Esophagus muscularis mucosa (tissue), 4 donors: ENCODE results near the gene DACH2.

Experiments used
- CTCF ChIP-seq, 3 experiments: fragments of 200-600 bp in 2 of 3; fragments of 450-650 bp in 1 of 3; sonication (generic) in 2 of 3; IDR thresholded peaks; one replicate each; pipeline ENCODE4 v1.5.1; 2017 to 2019; ENCODE audit warnings: antibody characterized with exemption in 3 of 3, mild to moderate bottlenecking in 2 of 3, moderate library complexity in 1 of 3
- EP300 ChIP-seq: sonication (generic); formaldehyde crosslinking; IDR thresholded peaks from one replicate; pipeline ENCODE4 v1.6.1; 2017; ENCODE audit warnings: antibody characterized with exemption
- POLR2A ChIP-seq: fragments of 450-650 bp; IDR thresholded peaks from one replicate; pipeline ENCODE4 v1.6.1; 2017; ENCODE audit warnings: antibody characterized with exemption, moderate library complexity, mild to moderate bottlenecking, low read depth

- TF ChIP-seq CTCF (IDR thresholded peaks at IDR 0.05), result no peak
- no peak for TF ChIP-seq POLR2A
- no peak for TF ChIP-seq EP300
These were observed 46.5 kb downstream of the DACH2 start for GRCh38 chrX:86194758-86195157.
